ENCODE data around the gene SDC3. TPM values are rescaled to one million over a fixed set of nuclear protein-coding genes. Genes with fewer than 3 reads are reported as not detected.

SDC3 gene
- total and polyA plus RNA-seq, 5 donors from 2014 or later, result 0.12 TPM; not detected in 4

GRCh38 chr1:30839827-30840359, 68.7 kb downstream of the SDC3 start:
- Mint-ChIP-seq H3K4me1 (no peaks in the 10 kb centered on the region), H3K9me3 (peaks cover 0 to 5% (median 0%) of the 10 kb centered on the region in 7 donors), H3K27me3 (peaks cover 47% of the 10 kb centered on the region), H3K4me3 (no peak overlapping the region), H3K27ac (no peak overlapping the region), H3K36me3 (no peaks in the 10 kb centered on the region)
- Histone ChIP-seq H3K27ac (ENCODE audit: insufficient read depth, low read length, poor library complexity, severe bottlenecking) (no peak overlapping the region), H3K27me3 (ENCODE audit: control insufficient read depth, insufficient read depth, low read length) (no peaks in the 10 kb centered on the region), H3K9me3 (ENCODE audit: control insufficient read depth in 2 of 2, low read length in 2 of 2) (no peaks in the 10 kb centered on the region), H3K36me3 (ENCODE audit: control insufficient read depth, insufficient read depth, low read length) (no peaks in the 10 kb centered on the region), H3K4me3 (ENCODE audit: low read depth, low read length) (no peak overlapping the region), H3K4me1 (ENCODE audit: control insufficient read depth, insufficient read depth, low read length, poor library complexity, severe bottlenecking) (no peaks in the 10 kb centered on the region)
- DNase-seq, result no peak
- ATAC-seq (ENCODE audit: low read depth in 2 of 2), result no peak

GRCh38 chr1:30838996-30839395, 69.6 kb downstream of the SDC3 start:
- H3K9me3 Mint-ChIP-seq, result peaks cover 0 to 5% (median 0%) of the 10 kb centered on the region in 7 donors
- peaks cover 39% of the 10 kb centered on the region for H3K27me3 Mint-ChIP-seq

GRCh38 chr1:30837653-30838052, 70.9 kb downstream of the SDC3 start:
- Histone ChIP-seq H3K36me3 (ENCODE audit: control insufficient read depth, insufficient read depth, low read length) (no peaks in the 10 kb centered on the region), H3K27ac (ENCODE audit: insufficient read depth, low read length, poor library complexity, severe bottlenecking) (no peak overlapping the region), H3K4me1 (ENCODE audit: control insufficient read depth, insufficient read depth, low read length, poor library complexity, severe bottlenecking) (no peaks in the 10 kb centered on the region), H3K27me3 (ENCODE audit: control insufficient read depth, insufficient read depth, low read length) (no peaks in the 10 kb centered on the region), H3K4me3 (ENCODE audit: low read depth, low read length) (no peak overlapping the region), H3K9me3 (ENCODE audit: control insufficient read depth in 2 of 2, low read length in 2 of 2) (no peaks in the 10 kb centered on the region)
- Mint-ChIP-seq H3K27me3 (peaks cover 33% of the 10 kb centered on the region), H3K27ac (no peak overlapping the region), H3K9me3 (peaks cover 0 to 5% (median 0%) of the 10 kb centered on the region in 7 donors), H3K4me1 (no peaks in the 10 kb centered on the region), H3K4me3 (no peak overlapping the region), H3K36me3 (no peaks in the 10 kb centered on the region)
- ATAC-seq (ENCODE audit: low read depth in 2 of 2), result no peak
- DNase-seq, result no peak

More at GRCh38 chr1:30838996-30839395, 69.6 kb downstream of the SDC3 start:
- H3K36me3 ChIP-seq (ENCODE audit: control insufficient read depth, insufficient read depth, low read length), result no peaks in the 10 kb centered on the region
- no peak overlapping the region for H3K4me3 Mint-ChIP-seq
- no peak overlapping the region for H3K27ac Mint-ChIP-seq
- no peak for DNase-seq
- no peaks in the 10 kb centered on the region for H3K9me3 ChIP-seq (ENCODE audit: control insufficient read depth in 2 of 2, low read length in 2 of 2)
- no peaks in the 10 kb centered on the region for H3K36me3 Mint-ChIP-seq
- no peak for ATAC-seq (ENCODE audit: low read depth in 2 of 2)
- H3K27ac ChIP-seq (ENCODE audit: insufficient read depth, low read length, poor library complexity, severe bottlenecking), result no peak overlapping the region
- no peaks in the 10 kb centered on the region for H3K4me1 ChIP-seq (ENCODE audit: control insufficient read depth, insufficient read depth, low read length, poor library complexity, severe bottlenecking)
- no peaks in the 10 kb centered on the region for H3K4me1 Mint-ChIP-seq
- no peaks in the 10 kb centered on the region for H3K27me3 ChIP-seq (ENCODE audit: control insufficient read depth, insufficient read depth, low read length)
- no peak overlapping the region for H3K4me3 ChIP-seq (ENCODE audit: low read depth, low read length)

GRCh38 chr1:30834253-30834652, 74.3 kb downstream of the SDC3 start:
- Mint-ChIP-seq H3K4me1 (no peaks in the 10 kb centered on the region), H3K27ac (no peak overlapping the region), H3K36me3 (no peaks in the 10 kb centered on the region), H3K4me3 (no peak overlapping the region), H3K9me3 (peaks cover 0 to 2% (median 0%) of the 10 kb centered on the region in 7 donors), H3K27me3 (peaks cover 27% of the 10 kb centered on the region)
- no peak overlapping the region for H3K4me3 ChIP-seq (ENCODE audit: low read depth, low read length)
- no peaks in the 10 kb centered on the region for H3K36me3 ChIP-seq (ENCODE audit: control insufficient read depth, insufficient read depth, low read length)
- peaks cover 8% of the 10 kb centered on the region for H3K27me3 ChIP-seq (ENCODE audit: control insufficient read depth, insufficient read depth, low read length)
- ATAC-seq (ENCODE audit: low read depth in 2 of 2) (no peak), DNase-seq (no peak)
- no peaks in the 10 kb centered on the region for H3K4me1 ChIP-seq (ENCODE audit: control insufficient read depth, insufficient read depth, low read length, poor library complexity, severe bottlenecking)
- H3K27ac ChIP-seq (ENCODE audit: insufficient read depth, low read length, poor library complexity, severe bottlenecking), result no peak overlapping the region
- no peaks in the 10 kb centered on the region for H3K9me3 ChIP-seq (ENCODE audit: control insufficient read depth in 2 of 2, low read length in 2 of 2)

- H3K27ac Mint-ChIP-seq, result no peak overlapping the region
- no peak for ATAC-seq (ENCODE audit: low read depth in 2 of 2)
- no peak overlapping the region for H3K4me3 Mint-ChIP-seq
- Histone ChIP-seq H3K4me3 (ENCODE audit: low read depth, low read length) (no peak overlapping the region), H3K27me3 (ENCODE audit: control insufficient read depth, insufficient read depth, low read length) (peaks cover 11% of the 10 kb centered on the region), H3K4me1 (ENCODE audit: control insufficient read depth, insufficient read depth, low read length, poor library complexity, severe bottlenecking) (no peaks in the 10 kb centered on the region), H3K27ac (ENCODE audit: insufficient read depth, low read length, poor library complexity, severe bottlenecking) (no peak overlapping the region), H3K36me3 (ENCODE audit: control insufficient read depth, insufficient read depth, low read length) (no peaks in the 10 kb centered on the region), H3K9me3 (ENCODE audit: control insufficient read depth in 2 of 2, low read length in 2 of 2) (no peaks in the 10 kb centered on the region)
- peaks cover 0 to 7% (median 0%) of the 10 kb centered on the region in 4 donors for H3K4me1 Mint-ChIP-seq
- no peaks in the 10 kb centered on the region for H3K36me3 Mint-ChIP-seq
- DNase-seq, result no peak
- H3K27me3 Mint-ChIP-seq, result peaks cover 37% of the 10 kb centered on the region
- no peaks in the 10 kb centered on the region for H3K9me3 Mint-ChIP-seq
These were observed 78.0 kb downstream of the SDC3 start for GRCh38 chr1:30830537-30830936.

GRCh38 chr1:30829889-30830288, 78.7 kb downstream of the SDC3 start:
- H3K27ac ChIP-seq (ENCODE audit: insufficient read depth, low read length, poor library complexity, severe bottlenecking), result no peak overlapping the region
- no peaks in the 10 kb centered on the region for H3K36me3 ChIP-seq (ENCODE audit: control insufficient read depth, insufficient read depth, low read length)
- no peaks in the 10 kb centered on the region for H3K36me3 Mint-ChIP-seq
- DNase-seq (no peak), ATAC-seq (ENCODE audit: low read depth in 2 of 2) (no peak)
- no peaks in the 10 kb centered on the region for H3K9me3 Mint-ChIP-seq
- no peak overlapping the region for H3K4me3 Mint-ChIP-seq
- peak overlapping the region in 1 of 3 donors; percentile 6 for H3K27ac Mint-ChIP-seq
- H3K27me3 ChIP-seq (ENCODE audit: control insufficient read depth, insufficient read depth, low read length), result peaks cover 17% of the 10 kb centered on the region
- no peaks in the 10 kb centered on the region for H3K4me1 ChIP-seq (ENCODE audit: control insufficient read depth, insufficient read depth, low read length, poor library complexity, severe bottlenecking)
- peaks cover 0 to 12% (median 5%) of the 10 kb centered on the region in 4 donors for H3K4me1 Mint-ChIP-seq
- peaks cover 43% of the 10 kb centered on the region for H3K27me3 Mint-ChIP-seq
- no peak overlapping the region for H3K4me3 ChIP-seq (ENCODE audit: low read depth, low read length)
- no peaks in the 10 kb centered on the region for H3K9me3 ChIP-seq (ENCODE audit: control insufficient read depth in 2 of 2, low read length in 2 of 2)

GRCh38 chr1:30824736-30825429, 83.7 kb downstream of the SDC3 start:
- Histone ChIP-seq H3K27me3 (ENCODE audit: control insufficient read depth, insufficient read depth, low read length) (peaks cover 26% of the 10 kb centered on the region), H3K4me1 (ENCODE audit: control insufficient read depth, insufficient read depth, low read length, poor library complexity, severe bottlenecking) (peaks cover 11% of the 10 kb centered on the region), H3K27ac (ENCODE audit: insufficient read depth, low read length, poor library complexity, severe bottlenecking) (no peak overlapping the region), H3K4me3 (ENCODE audit: low read depth, low read length) (no peak overlapping the region), H3K36me3 (ENCODE audit: control insufficient read depth, insufficient read depth, low read length) (no peaks in the 10 kb centered on the region), H3K9me3 (ENCODE audit: control insufficient read depth in 2 of 2, low read length in 2 of 2) (no peaks in the 10 kb centered on the region)
- H3K9me3 Mint-ChIP-seq, result peaks cover 0 to 3% (median 0%) of the 10 kb centered on the region in 7 donors
- no peaks in the 10 kb centered on the region for H3K36me3 Mint-ChIP-seq
- DNase-seq (no peak), ATAC-seq (ENCODE audit: low read depth in 2 of 2) (no peak)
- peaks cover 67% of the 10 kb centered on the region for H3K27me3 Mint-ChIP-seq
- no peak overlapping the region for H3K27ac Mint-ChIP-seq
- peaks cover 0 to 19% (median 12%) of the 10 kb centered on the region in 4 donors for H3K4me1 Mint-ChIP-seq
- peak overlapping the region in 3 of 4 donors; percentile 3 to 77 (median 31) for H3K4me3 Mint-ChIP-seq

Measured in CD4-positive, CD25-positive, alpha-beta regulatory T cell (primary cell).